ENCODE measurements around the gene CD200R1L. TPM values are rescaled to one million over a fixed set of nuclear protein-coding genes. Genes with fewer than 3 reads are reported as not detected.

CD200R1L gene
- total and polyA plus RNA-seq, 9 of the 15 experiments (the other 6 are each of a cell fraction or from before 2014, with no cell fraction given), result not detected

GRCh38 chr3:112789787-112790186 lies 56.9 kb downstream of the CD200R1L start (continued):
- TF ChIP-seq ZNF766 (CRISPR knock-in tag; conservative IDR thresholded peaks at IDR 0.05), result no peak
- TF ChIP-seq SP2 (IDR thresholded peaks at IDR 0.05; ENCODE audit: extremely low read depth, low read depth, low read length, poor library complexity, severe bottlenecking), result no peak
- TF ChIP-seq TSC22D4 (tag; IDR thresholded peaks at IDR 0.05), result no peak
- TF ChIP-seq JUND (IDR thresholded peaks at IDR 0.05; ENCODE audit: borderline replicate concordance, low read depth, low read length), result peak; percentile 14; the same call in 1 of the 2 replicates
- TF ChIP-seq JUND (tag; IDR thresholded peaks at IDR 0.05; ENCODE audit: borderline replicate concordance, low read depth, low read length), result 0 out of 3 replicates have a peak, but pooled peaks have one; percentile 36
- TF ChIP-seq E2F5 (CRISPR knock-in tag; IDR thresholded peaks at IDR 0.05), result no peak
- TF ChIP-seq ZNF79 (CRISPR knock-in tag; IDR thresholded peaks at IDR 0.05; ENCODE audit: low read depth), result no peak
- no peak for TF ChIP-seq PHF21A (IDR thresholded peaks at IDR 0.05; ENCODE audit: borderline replicate concordance, low read depth)
- no peak for TF ChIP-seq ZNF444 (CRISPR knock-in tag; IDR thresholded peaks at IDR 0.05)
- TF ChIP-seq CBFB (CRISPR knock-in tag; IDR thresholded peaks at IDR 0.05), result no peak
- no peak for TF ChIP-seq ID3 (CRISPR knock-in tag; IDR thresholded peaks at IDR 0.05)
- no peak for TF ChIP-seq ID3 (tag; IDR thresholded peaks at IDR 0.05)
- no peak for TF ChIP-seq ZNF583 (CRISPR knock-in tag; IDR thresholded peaks at IDR 0.05)
- no peak for TF ChIP-seq RBM15 (IDR thresholded peaks at IDR 0.05; ENCODE audit: insufficient read depth, low read length)
- no peak for TF ChIP-seq PTTG1 (tag; IDR thresholded peaks at IDR 0.05; ENCODE audit: low read depth)
